Activated CD4-positive, alpha-beta T cell treated with anti-CD3 and anti-CD28 coated beads, Interleukin-2, amount 50 U/mL, for 24 hours (primary cell): ENCODE measurements around the gene PLA2G2F.
A peak's percentile ranks its signal among the peaks of the same experiment; 100 is the strongest.

Source experiments
- DNase-seq, 2 donors: peaks; one replicate each; pipeline ENCODE4 v3.0.0-alpha.2; 2020; ENCODE audit warnings: low read depth in 1 of 2, low spot score in 1 of 2

The PLA2G2F gene

GRCh38 chr1:20167126-20167525, 28.0 kb downstream of the PLA2G2F start:
- no peak for DNase-seq

- no peak for DNase-seq
Observed at GRCh38 chr1:20168564-20169491, 29.7 kb downstream of the PLA2G2F start.

DNA sequence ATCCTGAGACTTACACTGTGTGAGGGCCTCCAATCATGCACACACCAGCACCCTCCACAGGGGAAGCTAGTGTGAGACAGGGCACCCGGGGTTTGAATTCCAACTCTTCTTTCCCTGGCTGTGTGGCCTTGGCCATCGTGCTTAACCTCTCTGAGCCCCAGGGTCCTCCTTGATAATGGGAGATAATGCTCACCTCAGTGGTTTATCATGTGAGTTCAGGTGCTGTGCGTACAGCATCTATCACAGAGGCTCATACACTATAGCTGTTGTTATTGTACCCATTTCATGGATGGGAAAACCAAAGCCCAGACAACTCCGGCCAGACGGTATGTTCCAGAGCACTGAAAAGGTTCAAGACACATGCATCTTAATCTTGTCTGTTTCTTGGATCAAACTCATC, 30.8 kb downstream of the PLA2G2F start:
- no peak for DNase-seq

DNA sequence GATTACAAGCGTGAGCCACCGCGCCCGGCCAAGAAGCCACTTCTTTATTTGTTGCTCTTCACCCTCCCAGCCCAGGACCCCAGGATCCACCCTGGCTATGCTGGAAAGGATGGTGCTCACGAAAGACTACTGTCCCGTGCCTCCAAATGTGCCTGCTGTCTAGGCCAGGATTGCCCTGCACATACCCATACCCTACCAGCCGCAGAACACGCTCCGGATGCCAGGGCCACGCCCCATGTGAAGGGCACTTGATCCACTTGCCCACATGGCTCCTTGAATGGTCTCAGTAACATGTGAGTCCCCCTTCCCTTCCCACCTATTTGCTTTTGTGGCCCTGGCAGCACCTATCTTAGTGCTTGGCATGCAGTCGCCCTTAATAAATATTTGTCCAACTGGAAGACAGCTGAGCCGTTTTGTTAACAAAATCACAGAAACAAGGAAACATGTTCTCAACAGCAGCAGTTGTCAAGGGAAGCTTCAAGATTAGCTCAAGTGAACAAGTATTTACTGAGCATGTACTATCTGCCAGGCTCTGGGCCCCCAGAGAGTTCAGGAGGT, 33.0 kb downstream of the PLA2G2F start:
- no peak for DNase-seq

DNA sequence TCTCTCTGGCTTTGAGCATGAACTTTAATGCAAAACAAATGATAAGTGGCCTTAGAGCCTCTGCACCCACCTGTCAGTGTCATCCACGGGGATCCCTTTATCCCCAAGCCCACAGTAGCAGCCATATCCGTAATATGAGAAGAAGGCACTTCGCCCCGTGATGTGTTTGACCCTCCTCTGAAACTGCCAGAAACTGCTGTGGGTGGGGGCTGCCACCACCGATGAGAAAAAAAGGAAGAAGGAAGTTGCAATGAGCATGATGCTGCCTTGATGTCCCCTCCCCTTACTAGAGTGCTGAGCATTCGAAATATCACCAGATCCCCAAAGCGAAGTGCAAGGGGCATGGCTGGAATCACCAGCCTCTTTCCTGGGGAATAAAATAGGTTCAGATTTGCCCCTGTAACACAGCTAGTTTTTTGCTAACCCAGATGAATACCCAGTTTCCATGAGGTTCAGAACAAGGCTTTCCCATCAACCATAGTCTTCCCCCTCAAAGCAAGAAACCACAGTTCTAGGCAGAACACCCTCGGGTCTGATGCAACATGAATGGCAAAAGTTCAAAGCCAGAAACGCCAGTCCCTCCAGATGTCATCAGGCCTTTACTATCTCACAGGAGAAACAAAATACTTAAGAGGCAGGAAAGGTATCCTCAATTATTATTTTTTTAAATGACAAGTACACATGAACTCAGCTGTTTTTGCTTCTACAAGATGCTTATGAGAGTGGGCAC, 36.0 kb downstream of the PLA2G2F start:
- DNase-seq: no peak

DNA sequence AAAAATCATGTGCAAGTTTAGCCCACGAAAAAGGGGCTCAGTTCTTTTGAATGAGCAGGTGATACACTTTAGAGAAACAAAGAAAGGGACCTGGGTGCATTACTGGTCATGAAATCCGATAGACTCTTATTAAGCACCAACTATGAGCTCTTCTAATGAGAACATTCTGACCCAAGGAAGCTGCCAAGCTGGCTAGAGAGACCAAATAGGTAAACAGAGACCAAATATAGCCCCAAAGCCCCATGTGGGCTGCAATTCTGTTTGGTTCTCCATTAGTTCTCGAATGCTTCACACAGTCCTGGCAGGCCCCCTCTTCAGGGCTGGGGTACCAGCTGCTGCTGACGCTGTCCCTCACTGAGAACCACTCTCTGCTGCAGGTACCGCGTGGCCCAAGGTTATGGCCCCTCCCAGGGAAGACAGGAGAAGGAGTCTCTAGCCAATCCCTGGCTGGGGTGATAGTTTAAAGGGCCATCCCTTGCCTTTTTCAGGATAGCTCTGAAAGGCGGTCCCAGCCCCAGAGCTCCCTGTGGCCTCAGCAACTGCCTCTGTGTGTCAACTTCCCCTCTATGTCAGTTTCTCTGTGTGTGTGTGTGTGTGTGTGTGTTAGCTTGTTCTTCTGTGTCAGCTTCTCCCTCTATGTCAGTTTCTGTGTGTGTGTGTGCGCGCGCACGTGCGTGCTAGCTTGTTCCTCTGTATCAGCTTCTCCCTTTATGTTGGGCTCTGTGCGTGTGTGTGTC, 39.7 kb downstream of the PLA2G2F start:
- no peak for DNase-seq

DNA sequence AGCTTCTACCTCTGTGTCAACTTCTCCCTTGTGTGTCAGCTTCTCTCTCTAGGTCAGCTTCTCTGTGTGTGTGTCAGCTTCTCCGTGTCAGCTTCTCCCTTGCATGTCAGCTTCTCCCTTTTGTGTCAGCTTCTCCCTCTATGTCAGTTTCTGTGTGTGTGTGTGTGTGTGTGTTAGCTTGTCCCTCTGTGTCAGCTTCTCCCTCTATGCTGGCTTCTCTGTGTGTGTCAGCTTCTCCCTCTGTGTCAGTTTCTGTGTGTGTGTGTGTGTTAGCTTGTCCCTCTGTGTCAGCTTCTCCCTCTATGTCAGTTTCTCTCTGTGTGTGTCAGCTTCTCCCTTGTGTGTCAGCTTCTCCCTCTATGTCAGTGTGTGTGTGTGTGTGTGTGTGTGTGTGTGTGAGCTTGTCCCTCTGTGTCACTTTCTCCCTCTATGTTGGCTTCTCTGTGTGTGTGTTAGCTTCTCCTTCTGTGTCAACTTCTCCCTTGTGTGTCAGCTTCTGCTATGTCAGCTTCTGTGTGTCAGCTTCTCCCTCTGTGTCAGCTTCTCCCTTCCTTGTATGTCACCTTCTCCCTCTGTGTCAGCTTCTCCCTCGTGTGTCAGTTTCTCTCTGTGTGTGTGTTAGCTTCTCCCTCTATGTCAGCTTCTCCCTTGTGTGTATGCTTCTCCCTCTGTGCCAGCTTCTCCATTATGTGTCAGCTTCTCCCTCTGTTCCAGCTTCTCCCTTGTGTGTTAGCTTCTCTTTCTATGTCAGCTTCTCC, 40.4 kb downstream of the PLA2G2F start:
- DNase-seq: no peak

DNA sequence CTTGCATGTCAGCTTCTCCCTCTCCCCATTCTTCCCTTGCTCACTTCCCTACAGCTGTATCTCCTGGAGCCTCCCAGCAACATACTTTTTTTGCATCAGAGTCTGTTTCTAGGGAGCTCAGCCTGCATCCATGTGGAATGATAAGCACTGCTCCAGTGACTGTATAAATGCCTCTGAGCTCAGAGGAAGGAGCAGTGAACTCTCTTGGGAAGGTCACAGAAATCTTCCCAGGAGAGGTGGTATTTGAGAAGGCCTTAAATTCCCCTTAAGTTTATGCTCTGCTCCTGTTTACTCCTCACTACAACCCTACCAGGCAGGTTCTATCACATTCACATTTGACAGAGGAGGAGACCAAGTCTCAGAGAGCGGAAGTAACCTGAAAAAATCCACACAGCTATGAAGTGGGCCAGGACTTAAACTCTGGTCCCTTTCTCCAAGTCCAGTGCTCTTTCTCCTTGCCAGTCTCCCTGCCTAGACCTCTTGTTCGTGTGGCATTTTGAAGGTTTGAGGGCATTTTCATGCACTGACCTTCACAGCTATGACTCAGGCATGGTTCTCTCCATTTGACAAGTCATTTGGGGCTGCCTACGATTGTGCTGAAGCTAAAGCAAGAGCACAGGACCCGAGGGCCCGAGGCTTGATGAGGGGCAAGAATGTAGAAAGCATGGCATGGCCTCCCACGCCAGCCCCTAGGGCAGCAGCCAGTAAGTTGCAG, 41.2 kb downstream of the PLA2G2F start:
- no peak for DNase-seq

- DNase-seq: no peak
Observed at GRCh38 chr1:20180844-20181207, 41.7 kb downstream of the PLA2G2F start.

- no peak for DNase-seq
Observed at GRCh38 chr1:20182415-20182814, 43.3 kb downstream of the PLA2G2F start.

GRCh38 chr1:20183035-20183434, 43.9 kb downstream of the PLA2G2F start:
- no peak for DNase-seq

GRCh38 chr1:20183616-20184271, 44.6 kb downstream of the PLA2G2F start:
- DNase-seq: no peak

GRCh38 chr1:20184481-20184900, 45.4 kb downstream of the PLA2G2F start:
- no peak for DNase-seq

DNA sequence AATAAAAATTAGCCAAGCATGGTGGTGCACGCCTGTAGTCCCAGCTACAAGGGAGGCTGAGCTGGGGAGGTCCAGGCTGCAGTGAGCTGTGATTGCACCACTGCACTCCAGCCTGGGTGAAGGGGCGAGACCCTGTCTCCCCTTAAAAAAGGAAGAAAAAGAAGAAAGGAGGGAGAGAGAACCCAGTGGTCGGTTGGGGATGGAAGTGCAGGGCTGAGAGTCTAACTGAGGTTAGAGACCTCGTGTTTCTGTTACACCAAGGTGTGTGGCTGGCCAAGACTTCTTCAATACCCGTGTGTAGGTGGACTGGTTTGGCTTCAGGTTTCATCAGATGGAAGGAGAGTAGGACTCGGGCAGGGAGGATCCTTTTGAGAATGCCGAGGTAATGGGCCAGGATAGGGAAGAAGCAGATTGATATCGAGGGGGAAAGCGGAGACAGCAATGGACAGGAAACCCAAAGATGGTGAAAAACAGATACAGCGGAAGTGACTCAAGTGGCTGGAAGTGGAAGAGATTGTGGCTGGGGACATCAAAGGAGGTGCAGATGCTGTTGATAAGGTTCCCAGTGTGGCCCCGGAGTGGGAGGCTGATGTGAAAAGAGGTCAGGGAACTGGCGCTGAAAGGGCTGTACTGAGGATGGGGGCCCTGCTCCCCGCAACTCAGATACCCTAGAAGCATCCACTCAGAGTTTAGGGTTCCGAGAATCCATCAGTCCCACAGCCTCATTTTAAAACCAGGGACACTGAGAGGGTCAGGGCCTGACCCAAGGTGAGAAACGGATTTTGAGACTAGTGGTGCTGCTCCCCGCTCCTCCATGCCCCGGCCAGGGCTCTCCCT, 46.1 kb downstream of the PLA2G2F start:
- DNase-seq: peak; percentile 21 to 51

- DNase-seq: peak; percentile 27 to 60
Observed at GRCh38 chr1:20185834-20186782, 47.0 kb downstream of the PLA2G2F start, which contains the start of the genes PLA2G2C and UBXN10. Gene PLA2G2C, minus strand, starts transcription at chr1:20186518. Its CDS starts 9,155 bp downstream, at chr1:20177363. Gene UBXN10, plus strand, starts transcription at chr1:20186096. Its CDS starts 4,466 bp downstream, at chr1:20190562.

- no peak for DNase-seq
Observed at GRCh38 chr1:20187103-20187812, 48.1 kb downstream of the PLA2G2F start.
